SK-N-DZ (cell line): ENCODE results near the gene NUDT19. TPM values are rescaled to one million over a fixed set of nuclear protein-coding genes. Genes with fewer than 3 reads are reported as not detected.
"Not testable (repeated sequence)": the region's sequence is repeated elsewhere in the genome, so short reads cannot be mapped to it uniquely, and the experiment has no call there.

ENCODE experiments used
- DNase-seq: peaks from one replicate; pipeline ENCODE4 v3.0.0-alpha.2; 2015; ENCODE audit warnings: low spot score
- polyA plus RNA-seq, 2 experiments: library from polyadenylated mRNA; depleted of rRNA; stranded (reverse); fragments of >200 nt; gene quantifications; 2 replicates each; pipeline ENCODE4 v1.2.3, GENCODE V29; 2014

Gene NUDT19
- polyA plus RNA-seq (2014; cell fraction: cytosol; rRNA removed) = 3.1 and 3.2 TPM in 2 replicates
- polyA plus RNA-seq (2014; cell fraction: nucleus; rRNA removed) = 1.1 and 1.6 TPM in 2 replicates

GRCh38 chr19:32691291-32691951 lies at the start of gene NUDT19:
TSS of gene NUDT19 (plus strand) at chr19:32691821. CDS start at chr19:32691961, 140 bp downstream.
- DNase-seq = peak; percentile 76

- DNase-seq = no peak
Measured at GRCh38 chr19:32642771-32643170, 48.9 kb upstream of the NUDT19 start.

DNA sequence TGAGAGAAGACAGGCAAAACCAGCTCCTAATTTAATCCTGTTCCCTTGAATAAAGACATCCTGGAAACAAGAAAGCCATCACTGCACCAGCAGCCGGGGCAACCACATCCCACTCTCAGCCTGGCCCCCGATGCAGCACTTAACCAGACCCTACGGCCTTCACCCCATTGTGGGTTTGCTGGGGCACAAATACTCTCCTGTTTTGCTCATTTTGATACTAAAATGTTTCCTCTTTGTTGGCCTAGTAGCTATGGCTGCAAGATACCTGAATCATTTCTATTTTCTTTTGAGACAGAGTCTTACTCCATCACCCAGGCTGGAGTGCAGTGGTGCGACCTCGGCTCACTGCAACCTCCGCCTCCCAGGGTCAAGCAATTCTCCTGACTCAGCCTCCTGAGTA lies 45.1 kb upstream of the NUDT19 start:
- DNase-seq = no peak

GRCh38 chr19:32647361-32647760 lies 44.3 kb upstream of the NUDT19 start:
- no peak for DNase-seq

GRCh38 chr19:32649751-32650150 lies 41.9 kb upstream of the NUDT19 start:
- no peak for DNase-seq

DNA sequence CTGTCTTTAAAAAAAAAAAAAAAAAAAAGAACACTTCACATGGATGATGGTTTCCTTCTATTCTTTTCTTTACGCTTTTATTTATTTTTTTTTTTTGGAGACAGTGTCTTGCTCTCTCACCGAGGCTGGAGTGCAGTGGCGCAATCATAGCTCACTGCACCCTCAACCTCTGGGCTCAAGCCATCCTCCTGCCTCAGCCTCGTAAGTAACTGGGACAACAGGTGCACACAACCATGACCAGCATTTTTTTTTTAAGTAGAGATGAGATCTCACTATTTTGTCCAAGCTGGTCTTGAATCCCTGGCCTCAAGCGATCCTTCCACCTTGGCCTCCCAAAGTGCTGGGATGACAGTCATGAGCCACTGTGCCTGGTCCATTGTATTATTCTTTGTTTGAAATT lies 41.0 kb upstream of the NUDT19 start:
- DNase-seq = no peak

DNA sequence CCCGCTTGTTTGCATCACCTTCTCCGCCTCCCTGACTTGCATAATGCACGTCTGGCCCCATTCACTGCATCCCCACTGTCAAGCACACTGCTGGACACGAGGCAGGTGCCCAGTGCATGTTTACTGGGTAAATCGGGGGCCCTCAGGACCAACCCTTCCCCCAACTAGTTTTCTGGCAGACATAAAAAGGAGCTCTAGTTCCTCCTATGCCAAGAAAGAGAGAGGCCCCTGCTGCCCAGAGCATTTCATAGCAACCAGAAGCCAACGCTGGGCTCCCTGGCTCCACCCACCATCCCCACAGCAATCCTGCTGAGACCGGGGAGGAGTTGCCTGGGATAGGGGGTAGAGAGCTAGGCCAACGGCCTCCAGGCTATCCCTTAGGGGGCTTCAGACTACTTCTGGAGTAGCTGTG lies 39.9 kb upstream of the NUDT19 start:
- DNase-seq = no peak

DNA sequence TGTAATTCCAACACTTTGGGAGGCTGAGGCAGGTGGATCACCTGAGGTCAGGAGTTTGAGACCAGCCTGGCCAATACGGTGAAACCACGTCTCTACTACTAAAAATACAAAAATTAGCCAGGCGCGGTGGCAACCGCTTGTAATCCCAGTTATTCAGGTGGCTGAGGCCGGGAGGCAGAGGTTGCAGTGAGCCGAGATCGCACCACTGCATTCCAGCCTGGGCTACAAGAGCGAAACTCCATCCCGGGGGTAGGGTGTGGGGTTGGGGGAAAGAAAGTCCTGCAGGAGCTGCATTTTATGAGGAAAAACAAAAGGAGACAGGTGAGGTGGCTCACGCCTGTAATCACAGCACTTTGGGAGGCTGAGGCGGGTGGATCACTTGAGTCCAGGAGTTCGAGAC lies 39.3 kb upstream of the NUDT19 start:
- not testable (repeated sequence) for DNase-seq

GRCh38 chr19:32652894-32653598 lies 38.6 kb upstream of the NUDT19 start:
- no peak for DNase-seq

- no peak for DNase-seq
Measured at GRCh38 chr19:32653599-32653915, 38.1 kb upstream of the NUDT19 start.

DNA sequence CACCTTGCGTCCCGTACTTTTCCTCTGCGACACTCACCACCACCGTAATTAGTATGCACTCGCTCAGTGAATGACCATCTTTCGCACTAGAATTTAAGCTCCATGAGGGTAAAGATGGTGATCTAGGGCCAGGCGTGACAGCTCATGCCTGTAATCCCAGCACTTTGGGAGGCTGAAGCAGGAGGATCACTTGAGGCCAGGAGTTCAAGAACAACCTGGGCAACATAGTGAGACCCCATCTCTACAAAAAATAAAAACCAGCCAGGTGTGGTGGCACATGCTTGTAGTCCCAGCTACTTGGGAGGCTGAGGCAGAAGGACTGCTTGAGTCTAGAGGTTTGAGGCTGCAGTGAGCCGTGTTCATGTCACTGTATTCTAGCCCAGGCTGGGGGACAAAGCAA lies 35.2 kb upstream of the NUDT19 start:
- not testable (repeated sequence) for DNase-seq

DNA sequence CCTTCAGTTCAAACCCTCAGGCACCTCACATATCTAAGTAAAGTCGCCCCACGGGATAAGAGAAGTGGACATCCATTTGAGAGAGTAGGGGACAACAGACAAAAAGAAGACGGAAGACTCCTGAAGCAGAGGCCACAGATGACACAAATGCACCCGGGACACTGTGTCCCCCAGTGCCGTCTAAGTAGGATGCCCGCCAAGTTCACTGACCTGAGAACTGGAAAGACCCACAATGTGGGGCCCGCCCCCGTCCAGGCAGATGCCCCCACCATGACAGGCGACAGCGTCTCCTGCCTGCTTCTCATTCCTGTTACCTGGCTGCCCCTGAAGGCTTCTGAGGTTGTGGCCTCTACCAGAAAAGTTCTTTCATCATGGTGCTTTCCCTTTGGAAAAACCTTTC lies 33.5 kb upstream of the NUDT19 start:
- DNase-seq = no peak

DNA sequence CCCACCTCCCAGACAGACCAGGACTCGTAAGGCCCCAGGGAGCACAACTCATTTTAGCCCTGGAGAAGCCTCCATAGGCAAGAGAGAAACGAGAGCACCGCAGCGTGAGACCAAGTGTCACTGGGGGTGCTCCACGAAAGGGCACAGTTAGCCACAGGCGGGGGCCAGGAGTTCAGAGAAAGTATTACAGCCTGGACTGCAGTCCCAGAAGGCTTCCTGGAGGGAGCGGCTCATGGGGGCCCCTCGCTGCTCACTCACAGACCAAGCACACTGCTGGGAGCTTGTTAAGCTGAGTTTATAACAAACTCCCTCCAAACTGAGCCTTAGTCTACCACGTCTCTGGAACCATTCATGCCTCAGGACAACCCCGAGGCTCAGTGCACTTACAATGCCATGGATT lies 33.1 kb upstream of the NUDT19 start:
- no peak for DNase-seq

DNA sequence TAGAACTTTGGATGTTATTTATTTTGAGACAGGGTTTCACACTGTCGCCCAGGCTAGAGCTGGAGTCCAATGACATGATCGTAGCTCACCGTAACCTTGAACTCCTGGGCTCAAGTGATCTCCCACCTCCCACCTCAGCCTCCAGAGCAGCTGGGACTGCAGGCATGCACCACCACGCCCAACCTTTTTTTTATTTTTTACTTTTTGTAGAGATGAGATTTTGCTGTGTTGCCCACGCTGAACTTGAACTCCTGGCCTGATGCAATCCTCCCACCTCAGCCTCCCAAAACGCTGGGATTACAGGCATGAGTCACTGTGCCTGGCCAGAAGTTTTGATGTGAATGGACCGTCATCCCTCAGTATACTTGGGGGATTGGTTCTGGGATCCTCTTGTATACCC lies 30.3 kb upstream of the NUDT19 start:
- DNase-seq = no peak

DNA sequence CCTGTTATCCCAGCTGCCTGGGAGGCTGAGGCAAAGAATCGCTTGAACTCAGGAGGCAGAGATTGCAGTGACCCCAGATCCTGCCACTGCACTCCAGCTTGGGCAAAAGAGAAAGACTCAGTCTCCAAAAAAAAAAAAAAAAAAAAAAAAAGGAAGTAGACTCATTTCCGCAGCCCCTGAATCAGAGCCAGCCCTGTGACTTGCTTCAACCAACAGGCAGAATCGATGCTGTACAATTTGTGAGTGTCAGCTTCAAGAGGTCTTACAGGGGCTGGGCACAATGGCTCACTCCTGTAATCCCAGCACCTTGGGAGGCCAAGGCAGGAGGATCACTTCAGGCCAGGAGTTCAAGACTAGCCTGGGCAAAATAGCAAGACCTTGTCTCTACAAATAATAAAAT lies 29.4 kb upstream of the NUDT19 start:
- DNase-seq = no peak

- DNase-seq = no peak
Measured at GRCh38 chr19:32666084-32666483, 25.5 kb upstream of the NUDT19 start.

- DNase-seq = no peak
Measured at GRCh38 chr19:32669310-32669709, 22.3 kb upstream of the NUDT19 start.

DNA sequence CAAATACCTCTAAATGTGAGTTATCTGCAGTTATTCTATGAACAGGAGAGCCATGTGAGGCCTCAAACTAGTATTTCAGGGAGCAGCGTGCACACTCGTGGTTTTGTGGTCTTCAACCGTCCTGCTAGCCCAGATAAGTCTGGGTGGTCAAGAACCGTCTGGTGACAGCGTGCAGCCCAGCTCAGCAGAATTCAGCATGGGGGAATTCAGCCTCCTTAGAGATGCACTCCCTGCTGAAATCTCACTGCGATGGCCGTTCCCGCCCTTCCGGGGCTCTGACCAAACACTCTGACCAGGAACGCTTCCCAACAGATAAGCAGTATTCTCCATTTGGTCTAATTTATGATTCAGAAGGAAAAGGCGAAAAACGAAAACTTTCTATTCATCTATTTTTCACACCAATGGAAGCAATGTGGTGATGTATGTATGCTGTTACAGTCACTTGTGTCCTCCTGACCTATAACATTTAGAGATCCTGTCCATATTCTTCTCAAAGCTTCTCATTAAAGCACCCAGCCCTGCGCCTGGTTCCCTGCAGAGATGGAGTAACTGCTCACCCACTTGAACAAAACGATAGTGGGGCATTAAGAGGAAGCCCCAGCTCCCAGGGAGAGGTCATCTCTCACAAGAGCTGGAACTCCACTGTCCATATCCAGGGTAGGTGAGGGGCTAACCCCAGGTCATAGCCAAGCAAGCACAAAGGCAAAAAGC lies 19.6 kb upstream of the NUDT19 start:
- no peak for DNase-seq

DNA sequence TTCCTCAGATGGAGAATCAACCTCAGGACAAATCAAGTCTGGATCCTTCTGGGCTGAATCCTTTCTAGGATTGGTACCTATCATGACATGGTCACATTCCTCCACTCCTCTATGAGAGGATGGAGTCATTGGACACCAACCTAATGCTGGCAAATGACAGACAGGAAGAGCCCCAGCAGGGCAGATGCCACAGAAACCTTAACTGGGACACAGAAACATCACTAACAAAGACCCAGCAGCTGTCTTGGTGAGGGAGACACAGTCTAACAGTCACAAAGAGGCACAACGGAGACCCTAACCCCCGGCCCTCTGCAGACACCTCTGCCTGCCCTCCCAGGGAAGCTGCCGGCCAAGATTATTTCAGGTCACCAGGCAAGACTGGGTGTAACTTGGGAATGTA lies 18.8 kb upstream of the NUDT19 start:
- no peak for DNase-seq

DNA sequence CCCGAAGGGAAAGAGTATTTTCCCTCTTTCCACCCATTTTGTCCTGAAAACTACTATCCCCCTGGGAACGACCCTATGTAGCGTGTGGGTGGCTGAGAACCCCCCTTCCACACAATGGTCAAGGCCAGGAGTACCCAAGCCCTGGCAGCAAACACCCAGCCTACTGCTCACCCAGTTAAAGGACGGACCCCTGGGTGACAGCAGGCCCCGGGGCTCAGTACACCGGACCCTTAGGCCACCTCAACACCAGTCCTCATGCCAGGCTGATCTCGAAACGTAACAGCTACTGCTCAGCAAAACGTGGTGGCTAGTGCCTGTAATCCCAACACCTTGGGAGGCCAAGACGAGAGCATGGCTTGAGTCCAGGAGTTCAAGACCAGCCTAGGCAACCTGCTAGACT lies 18.0 kb upstream of the NUDT19 start:
- no peak for DNase-seq

- DNase-seq = no peak
Measured at GRCh38 chr19:32674153-32674930, 17.3 kb upstream of the NUDT19 start.
